VCaP (cell line): ENCODE measurements around the gene STX18.
"Not testable (repeated sequence)": the region's sequence is repeated elsewhere in the genome, so short reads cannot be mapped to it uniquely, and the experiment has no call there.

Experiments
- H3K27ac ChIP-seq: fragments of 450-650 bp; 2 replicates; pipeline ENCODE4 v1.5.1; 2017
- TF ChIP-seq, protein P1 (sequence below): fragments of 450-650 bp; conservative IDR thresholded peaks from 2 replicates; pipeline ENCODE4 v1.5.1; 2017; ENCODE audit warnings: mild to moderate bottlenecking, moderate library complexity

The STX18 gene

DNA sequence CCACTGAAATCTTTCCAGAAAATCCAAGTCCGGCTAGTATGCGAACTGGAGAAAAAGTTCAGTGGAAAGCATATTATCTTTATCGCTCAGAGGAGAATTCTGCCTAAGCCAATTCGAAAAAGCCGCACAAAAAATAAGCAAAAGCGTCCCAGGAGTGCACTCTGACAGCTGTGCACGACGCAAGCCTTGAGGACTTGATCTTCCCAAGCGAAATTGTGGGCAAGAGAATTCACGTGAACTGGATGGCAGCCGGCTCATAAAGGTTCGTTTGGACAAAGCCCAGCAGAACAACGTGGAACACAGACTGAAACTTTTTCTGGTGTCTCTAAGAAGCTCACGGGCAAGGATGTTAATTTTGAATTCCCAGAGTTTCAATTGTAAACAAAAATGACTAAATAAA, 34.4 kb downstream of the STX18 start:
- TF ChIP-seq, protein P1, sequence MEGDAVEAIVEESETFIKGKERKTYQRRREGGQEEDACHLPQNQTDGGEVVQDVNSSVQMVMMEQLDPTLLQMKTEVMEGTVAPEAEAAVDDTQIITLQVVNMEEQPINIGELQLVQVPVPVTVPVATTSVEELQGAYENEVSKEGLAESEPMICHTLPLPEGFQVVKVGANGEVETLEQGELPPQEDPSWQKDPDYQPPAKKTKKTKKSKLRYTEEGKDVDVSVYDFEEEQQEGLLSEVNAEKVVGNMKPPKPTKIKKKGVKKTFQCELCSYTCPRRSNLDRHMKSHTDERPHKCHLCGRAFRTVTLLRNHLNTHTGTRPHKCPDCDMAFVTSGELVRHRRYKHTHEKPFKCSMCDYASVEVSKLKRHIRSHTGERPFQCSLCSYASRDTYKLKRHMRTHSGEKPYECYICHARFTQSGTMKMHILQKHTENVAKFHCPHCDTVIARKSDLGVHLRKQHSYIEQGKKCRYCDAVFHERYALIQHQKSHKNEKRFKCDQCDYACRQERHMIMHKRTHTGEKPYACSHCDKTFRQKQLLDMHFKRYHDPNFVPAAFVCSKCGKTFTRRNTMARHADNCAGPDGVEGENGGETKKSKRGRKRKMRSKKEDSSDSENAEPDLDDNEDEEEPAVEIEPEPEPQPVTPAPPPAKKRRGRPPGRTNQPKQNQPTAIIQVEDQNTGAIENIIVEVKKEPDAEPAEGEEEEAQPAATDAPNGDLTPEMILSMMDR: no peak
- H3K27ac ChIP-seq: peak overlapping the region; percentile 58

- peak overlapping the region; percentile 58 for H3K27ac ChIP-seq
- TF ChIP-seq, protein P1: no peak
Measured at GRCh38 chr4:4506961-4507360, 34.9 kb downstream of the STX18 start.

DNA sequence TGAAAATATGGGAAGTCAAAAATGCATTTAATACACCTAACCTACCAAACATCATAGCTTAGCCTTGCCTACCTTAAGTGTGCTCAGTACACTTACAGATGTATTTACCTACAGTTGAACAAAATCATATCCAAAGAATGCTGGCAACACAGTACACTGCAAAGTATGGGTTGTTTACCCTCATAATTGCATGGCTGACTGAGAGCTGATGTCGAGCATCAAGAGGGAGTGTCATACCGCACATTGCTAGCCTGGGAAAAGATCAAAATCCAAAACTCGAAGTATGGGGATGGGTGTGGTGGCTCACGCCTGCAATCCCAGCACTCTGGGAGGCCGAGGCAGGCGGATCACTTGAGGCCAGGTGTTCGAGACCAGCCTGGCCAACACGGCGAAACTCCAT, 36.6 kb downstream of the STX18 start:
- not testable (repeated sequence) for H3K27ac ChIP-seq

DNA sequence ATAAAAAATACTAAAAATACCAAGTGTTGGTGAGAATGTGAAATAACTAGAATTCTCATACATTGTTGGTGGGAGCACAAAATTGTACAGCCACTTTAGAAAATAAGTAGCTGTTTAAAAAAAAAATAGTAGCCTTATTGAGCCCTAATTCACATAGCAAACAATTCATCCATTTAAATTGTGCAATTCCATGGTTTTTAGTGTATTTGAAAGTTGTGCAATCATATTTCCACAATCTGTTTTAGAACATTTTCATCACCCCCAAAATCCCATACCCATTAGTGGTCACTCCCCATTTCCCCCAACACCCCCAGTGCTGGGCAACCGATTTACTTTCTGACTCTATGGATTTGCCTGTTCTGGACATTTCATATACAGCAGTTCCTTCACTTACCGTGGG, 37.1 kb downstream of the STX18 start:
- TF ChIP-seq, protein P1: no peak
- no peak overlapping the region for H3K27ac ChIP-seq

DNA sequence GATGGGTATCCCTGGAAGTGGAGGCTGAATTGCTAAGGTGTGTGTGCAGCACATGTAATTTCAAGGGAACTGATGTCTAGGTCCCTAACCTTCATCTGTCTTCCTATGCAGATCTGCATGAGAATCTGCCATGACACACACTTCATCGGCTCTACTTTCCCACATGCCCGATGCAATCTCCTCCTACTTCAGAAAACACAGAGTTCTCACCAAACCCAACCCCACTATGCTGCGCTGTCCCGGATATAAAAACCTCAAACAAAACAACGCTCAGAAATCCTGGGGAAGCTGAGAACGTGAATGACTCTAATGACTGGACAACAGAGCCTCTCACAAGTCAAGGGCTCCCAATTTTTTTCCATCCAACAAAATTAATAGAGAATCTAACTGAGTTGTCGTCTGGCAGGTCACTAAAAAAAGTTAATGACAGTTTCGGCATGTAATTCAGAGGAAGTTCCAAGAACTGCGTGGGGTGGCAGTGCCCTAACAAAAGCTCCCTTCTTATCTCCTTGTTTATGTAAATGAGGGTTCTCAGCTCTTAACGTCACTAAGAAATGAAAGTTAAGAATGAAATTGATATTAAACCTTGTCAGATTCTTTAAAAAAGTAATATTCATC, 39.0 kb downstream of the STX18 start:
- TF ChIP-seq, protein P1: no peak
- no peak overlapping the region for H3K27ac ChIP-seq

DNA sequence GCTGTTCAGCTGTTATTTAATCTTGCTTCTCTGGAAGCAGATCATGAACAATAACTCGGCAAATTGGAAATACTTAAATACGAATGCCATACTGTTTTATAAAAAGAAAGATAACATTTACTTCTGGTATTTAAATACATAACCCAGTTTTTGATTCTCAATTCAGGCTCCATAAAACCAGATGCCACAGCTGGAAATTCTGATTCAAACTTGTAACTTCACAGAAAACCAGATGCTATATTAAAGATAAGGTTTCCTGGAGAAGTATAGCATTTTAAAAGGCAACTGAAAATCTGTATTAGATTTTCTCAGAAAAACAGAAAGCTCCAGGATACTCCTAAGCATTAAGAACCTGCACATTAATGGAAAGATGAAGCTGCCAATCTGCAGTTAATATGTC, 40.2 kb downstream of the STX18 start:
- no peak overlapping the region for H3K27ac ChIP-seq
- TF ChIP-seq, protein P1: no peak

DNA sequence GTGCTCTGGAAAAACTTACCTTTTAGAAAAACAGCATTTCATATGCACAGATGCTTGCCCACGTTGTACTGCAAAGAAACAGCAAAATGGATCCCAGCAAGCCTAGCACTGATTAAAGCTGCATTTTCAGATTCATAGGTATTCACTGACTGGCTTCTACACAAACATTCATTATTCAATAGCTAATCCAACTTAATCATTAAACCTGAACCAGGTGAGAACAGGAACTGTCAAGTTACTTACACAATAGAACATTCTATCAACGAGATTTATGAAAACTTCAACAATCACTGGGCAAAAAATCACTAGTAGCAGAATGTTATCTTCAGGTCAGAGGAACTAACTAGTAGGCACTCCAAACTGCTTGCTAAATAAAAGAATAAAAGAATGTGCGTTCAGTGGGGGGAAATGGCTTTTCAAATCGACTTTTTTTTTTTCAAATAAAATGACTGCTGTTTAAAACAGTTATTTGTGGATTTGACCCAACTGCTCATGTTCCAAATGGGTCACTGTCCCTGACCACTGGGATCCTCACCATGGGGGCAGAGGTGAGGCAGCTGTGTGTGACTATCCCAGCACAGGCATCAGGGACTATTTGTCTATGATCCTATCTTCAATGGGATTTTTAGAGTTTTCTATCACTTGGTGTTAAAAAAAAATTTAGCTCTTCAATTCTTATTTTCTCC, 42.3 kb downstream of the STX18 start:
- no peak overlapping the region for H3K27ac ChIP-seq
- TF ChIP-seq, protein P1: no peak
